ENCODE measurements around the gene CAD.

- TF ChIP-seq EZH2 (IDR thresholded peaks at IDR 0.05; ENCODE audit: insufficient read depth, low read length) (no peak), CTCF (IDR thresholded peaks at IDR 0.05; ENCODE audit: insufficient read depth, low read depth, low read length) (no peak)
These were observed 38.5 kb downstream of the CAD start for GRCh38 chr2:27255660-27256059.

Data from astrocyte (in vitro differentiated cells and primary cell).